HG03439 (cell line): ENCODE measurements around the gene SLC35F3.
A peak's percentile ranks its signal among the peaks of the same experiment; 100 is the strongest.
"Not testable (repeated sequence)": the region's sequence is repeated elsewhere in the genome, so short reads cannot be mapped to it uniquely, and the experiment has no call there.

Experiments
- ATAC-seq: cut with Tn5 transposase; IDR thresholded peaks from one replicate; pipeline ENCODE4 v1.9.1; 2021; ENCODE audit warnings: mild to moderate bottlenecking, moderate library complexity; ENCODE audit not compliant: unreplicated experiment

Gene SLC35F3

GRCh38 chr1:233904633-233905415 lies at the start of gene SLC35F3:
TSS of gene SLC35F3 (plus strand) at chr1:233904676.
- ATAC-seq: no peak

DNA sequence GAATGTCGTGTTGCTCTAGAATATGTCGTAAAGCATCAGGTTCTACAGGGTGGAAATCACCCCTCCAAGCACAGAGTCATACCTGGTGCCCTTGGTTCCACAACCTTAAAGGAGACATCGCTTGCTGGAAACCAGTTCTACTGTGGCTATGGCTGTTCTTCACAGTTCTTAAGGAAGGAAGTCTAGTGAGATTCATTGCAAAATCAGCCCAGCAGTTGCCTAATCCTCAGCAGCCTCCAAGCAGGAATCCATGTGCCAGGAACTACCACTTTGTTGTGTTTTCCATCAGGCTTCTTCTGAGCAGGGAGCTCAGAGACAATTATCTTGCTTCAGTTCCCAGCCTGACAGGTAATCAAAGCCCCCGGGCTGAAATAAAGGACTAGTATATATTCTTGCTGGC lies 45.0 kb upstream of the SLC35F3 start:
- no peak for ATAC-seq

DNA sequence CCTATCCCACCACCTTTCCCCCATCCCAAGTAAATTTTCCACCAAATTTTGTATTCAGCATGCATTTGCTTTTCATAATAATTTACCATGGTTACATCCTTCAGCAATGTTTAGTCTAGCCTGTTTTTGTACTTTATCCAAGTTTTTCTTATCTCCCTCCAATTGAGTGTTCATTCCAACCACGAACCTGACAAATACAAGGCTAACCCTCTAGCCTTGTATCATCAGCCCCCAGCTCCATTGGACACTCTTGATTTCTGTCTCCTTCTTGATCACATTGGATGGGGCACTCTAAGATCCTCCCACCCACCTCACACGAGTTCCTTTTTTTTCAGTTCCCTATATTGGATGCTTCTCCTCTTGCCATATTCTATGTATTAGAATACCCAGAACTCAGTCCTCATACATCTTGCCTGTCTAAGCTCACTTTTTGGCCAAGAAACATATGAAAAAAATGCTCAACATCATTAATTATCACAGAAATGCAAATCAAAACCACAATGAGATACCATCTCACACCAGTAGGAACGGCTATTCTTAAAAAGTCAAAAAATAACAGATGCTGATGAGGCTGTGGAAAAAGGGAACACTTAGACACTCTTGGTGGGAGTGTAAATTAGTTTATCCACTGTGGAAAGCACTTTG lies 40.5 kb upstream of the SLC35F3 start:
- no peak for ATAC-seq

GRCh38 chr1:233864578-233864977 lies 39.9 kb upstream of the SLC35F3 start:
- ATAC-seq: no peak

GRCh38 chr1:233865216-233865615 lies 39.3 kb upstream of the SLC35F3 start:
- no peak for ATAC-seq

DNA sequence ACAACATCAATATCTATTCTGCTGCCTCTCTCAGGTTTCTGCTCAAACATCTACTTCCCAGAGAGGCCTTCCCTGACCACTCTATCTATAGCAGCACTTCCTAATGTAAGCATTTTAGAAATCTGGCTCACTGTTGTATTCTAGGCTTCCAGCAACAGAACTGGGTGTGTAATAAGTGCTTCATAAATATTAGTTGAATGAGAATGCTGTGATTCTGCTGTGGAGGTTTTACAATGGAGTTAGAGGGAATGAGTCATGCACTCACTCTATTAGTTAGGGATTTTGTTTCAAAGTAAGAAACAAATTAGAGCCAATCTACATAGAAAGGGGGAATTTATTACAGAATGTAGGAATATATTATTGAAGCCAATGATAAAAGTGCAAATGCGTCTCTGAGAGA lies 38.6 kb upstream of the SLC35F3 start:
- ATAC-seq: no peak

- ATAC-seq: no peak
These were observed 37.4 kb upstream of the SLC35F3 start for GRCh38 chr1:233867028-233867427.

- no peak for ATAC-seq
These were observed 36.0 kb upstream of the SLC35F3 start for GRCh38 chr1:233868461-233868860.

DNA sequence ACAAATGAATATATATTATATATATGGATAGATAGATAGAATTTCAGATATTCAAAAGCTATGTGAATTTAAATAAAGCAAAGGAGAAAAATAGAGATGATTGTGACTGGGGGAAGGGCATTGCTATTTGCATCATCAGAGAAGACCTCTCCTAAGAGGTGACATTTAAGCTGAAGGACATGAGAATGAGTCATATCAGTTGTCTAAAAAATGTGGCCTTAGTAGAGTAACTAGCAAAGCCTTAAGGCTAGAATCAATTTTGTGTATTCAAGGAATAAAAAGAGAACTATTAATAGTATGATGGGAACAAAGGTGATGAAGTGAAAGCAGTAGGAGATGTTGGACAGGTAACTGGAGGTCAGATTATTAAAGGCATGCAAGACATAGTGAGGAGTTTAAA lies 34.8 kb upstream of the SLC35F3 start:
- no peak for ATAC-seq

- ATAC-seq: no peak
These were observed 30.8 kb upstream of the SLC35F3 start for GRCh38 chr1:233873666-233874065.

DNA sequence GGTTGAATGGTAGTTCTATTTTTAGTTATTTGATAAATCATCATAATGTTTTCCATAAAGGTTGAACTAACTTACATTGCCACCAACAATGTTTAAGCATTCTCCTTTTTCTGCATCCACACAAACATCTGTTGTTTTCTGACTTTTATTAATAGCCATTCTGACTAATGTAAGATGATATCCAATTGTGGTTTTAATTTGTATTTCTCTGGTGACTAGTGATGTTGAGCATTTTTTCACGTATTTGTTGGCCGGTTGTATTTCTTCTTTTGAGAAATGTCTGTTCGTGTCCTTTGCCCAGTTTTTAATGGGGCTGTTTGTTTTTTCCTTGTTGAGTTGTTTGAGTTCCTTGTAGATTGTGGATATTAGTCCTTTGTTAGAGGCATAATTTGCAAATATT lies 24.6 kb upstream of the SLC35F3 start:
- no peak for ATAC-seq

GRCh38 chr1:233883671-233884070 lies 20.8 kb upstream of the SLC35F3 start:
- ATAC-seq: no peak

DNA sequence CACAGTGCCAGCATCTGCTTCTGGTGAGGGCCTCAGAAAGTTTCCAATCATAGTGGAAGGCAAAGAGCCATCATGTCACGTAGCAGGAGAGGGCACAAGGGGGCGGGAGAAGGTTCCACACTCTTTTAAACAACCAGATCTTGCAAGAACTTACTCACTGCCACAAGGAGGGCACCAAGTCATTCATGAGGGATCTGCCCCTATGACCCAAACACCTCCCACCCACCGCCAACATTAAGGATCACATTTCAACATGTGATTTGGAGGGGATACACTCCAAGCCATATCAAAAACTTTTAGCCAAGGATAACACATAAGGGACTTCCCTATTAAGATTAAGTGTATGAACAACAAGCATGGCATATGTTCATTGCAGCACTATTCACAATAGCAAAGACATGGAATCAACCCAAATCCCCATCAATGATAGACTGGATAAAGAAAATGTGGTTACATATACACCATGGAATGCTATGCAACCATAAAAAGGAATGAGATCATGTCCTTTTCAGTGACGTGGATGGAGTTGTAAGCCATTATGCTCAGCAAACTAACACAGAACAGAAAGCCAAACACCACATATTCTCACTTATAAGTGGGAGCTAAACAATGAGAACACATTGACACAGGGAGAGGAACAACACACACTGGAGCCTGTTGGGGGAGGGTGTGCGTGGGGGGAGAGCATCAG lies 19.9 kb upstream of the SLC35F3 start:
- ATAC-seq: no peak

DNA sequence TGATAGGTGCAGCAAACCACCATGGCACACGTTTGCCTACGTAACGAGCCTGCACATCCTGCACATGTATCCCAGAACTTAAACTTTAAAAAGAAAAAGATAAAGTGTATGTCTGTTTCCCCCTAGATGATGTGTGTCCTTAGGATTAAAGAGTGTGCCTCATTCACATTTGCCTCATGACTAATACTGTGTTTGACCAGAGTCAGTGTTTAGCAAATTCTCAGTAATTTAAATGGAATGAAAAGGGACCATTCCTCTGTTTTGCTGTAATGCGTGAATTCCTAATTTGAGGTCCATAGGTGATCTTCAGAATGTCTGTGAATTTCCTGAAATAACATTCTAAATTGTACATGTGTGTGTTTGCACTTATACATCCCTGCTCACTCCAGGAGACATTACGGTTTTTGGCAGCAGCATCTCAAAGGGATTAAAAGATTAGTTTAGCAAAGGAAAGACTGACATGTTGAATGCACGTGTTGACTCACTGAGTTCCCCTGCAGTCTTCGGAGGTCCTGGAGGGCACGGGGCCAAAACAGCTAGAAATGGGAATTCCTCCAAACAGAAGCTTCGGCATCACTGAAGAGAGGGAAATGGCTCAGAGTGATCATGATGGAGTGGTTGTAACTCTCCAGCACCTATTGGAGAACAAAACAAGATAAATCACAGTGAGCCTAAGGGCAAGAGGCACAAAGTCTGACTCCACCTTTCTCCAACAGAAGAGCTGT lies 19.1 kb upstream of the SLC35F3 start:
- no peak for ATAC-seq

- ATAC-seq: not testable (repeated sequence)
These were observed 13.3 kb upstream of the SLC35F3 start for GRCh38 chr1:233891151-233891550.

- peak; percentile 97 for ATAC-seq
These were observed 6.9 kb upstream of the SLC35F3 start for GRCh38 chr1:233897325-233898162.

DNA sequence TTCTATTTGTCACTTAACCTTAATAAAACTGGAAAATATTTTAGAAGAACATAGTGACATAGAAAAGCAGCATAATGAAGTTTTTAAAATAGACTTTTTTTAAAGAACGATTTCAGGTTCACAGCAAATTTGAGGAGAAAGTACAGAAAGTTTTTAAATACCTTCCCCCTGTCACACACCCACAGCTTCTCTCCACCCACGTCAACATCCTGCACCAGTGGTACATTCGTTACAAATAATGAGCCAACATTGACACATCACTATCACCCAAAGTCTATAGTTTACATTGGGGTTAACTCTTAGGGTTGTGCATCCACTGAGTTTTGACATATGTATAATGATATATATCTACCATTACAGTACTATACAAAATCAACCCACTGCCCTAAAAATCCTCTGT lies 3.0 kb upstream of the SLC35F3 start:
- no peak for ATAC-seq

DNA sequence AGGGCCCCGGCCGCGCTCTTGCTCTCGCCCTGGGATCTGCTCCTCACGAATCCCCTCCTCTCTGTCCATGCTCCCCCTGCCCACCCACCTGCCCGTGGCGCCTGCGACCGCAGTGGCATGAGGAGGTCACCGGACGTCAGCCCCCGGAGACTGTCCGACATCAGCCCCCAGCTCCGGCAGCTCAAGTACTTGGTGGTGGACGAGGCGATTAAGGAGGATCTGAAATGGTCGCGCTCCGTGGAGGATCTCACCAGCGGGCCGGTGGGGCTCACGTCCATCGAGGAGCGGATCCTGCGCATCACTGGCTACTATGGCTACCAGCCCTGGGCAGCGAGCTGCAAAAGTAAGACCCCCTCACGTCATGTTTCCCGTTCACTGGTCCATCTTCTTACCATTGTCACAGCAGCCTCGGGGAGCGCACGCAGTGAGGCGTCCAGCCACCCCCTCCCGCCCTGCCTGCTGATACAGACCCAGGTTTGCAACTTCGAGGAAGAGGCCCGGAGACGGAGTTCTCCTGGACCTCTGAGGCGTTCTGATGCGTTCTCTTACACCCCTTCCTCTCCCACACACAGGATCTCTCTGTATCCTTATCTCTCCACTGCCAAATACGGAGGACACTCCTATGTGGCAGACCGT lies 1.1 kb downstream of the SLC35F3 start:
- ATAC-seq: no peak

GRCh38 chr1:233907151-233907550 lies 2.7 kb downstream of the SLC35F3 start:
- ATAC-seq: no peak

DNA sequence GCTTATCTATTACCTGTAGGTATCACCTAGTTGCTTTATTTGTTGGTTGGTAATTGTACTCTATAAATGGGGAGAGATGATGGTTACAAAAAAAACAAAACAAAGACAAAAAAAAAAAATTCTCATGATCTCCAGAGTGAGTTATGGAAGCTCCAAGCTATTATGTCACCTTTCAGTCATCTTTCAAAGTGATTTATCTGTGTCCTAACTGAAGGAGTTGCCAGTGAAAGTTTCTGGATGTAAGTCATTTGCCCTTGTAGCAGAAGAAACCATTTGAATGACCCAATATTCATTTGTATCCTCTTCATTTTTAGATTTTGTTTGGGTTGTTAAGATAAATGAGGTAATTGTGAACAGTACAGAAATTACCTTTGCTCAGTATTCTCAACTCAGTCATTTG lies 3.6 kb downstream of the SLC35F3 start:
- ATAC-seq: no peak
